ENCODE data around the gene SYNGAP1.
"Not testable (repeated sequence)": the region's sequence is repeated elsewhere in the genome, so short reads cannot be mapped to it uniquely, and the experiment has no call there.

Gene SYNGAP1

DNA sequence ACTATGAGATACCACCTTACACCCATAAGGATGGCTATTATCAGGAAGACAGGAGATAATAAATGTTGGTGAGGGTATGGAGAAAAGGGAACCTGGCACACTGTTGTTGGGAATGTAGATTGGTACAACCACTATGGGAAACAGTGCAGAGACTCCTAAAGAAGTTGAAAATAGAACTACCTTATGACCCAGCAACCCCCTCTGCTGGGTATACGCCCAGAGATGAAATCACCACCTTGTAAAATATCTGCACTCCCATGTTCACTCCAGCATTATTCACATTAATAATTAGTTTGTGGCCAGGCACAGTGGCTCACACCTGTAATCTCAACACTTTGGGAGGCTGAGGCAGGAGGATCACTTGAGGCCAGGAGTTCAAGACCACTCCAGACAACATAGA lies 61.3 kb downstream of the SYNGAP1 start:
- no peak for DNase-seq (ENCODE audit: low read depth)

DNA sequence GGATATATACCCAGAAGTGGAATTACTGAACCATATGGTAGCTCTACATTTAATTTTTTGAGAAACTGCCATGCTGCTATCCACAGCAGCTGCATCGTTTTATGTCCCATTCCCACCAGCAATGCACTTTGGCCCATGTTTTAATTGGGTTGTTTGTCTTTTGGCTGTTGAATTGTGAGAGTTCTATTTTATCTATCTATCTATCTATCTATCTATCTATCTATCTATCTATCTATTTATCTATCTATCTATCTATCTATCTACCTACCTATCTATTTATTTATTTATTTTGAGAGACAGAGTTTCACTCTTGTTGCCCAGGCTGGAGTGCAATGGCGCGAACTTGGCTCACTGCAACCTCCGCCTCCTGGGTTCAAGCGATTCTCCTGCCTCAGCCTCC lies 62.8 kb downstream of the SYNGAP1 start:
- not testable (repeated sequence) for DNase-seq (ENCODE audit: low read depth)

DNA sequence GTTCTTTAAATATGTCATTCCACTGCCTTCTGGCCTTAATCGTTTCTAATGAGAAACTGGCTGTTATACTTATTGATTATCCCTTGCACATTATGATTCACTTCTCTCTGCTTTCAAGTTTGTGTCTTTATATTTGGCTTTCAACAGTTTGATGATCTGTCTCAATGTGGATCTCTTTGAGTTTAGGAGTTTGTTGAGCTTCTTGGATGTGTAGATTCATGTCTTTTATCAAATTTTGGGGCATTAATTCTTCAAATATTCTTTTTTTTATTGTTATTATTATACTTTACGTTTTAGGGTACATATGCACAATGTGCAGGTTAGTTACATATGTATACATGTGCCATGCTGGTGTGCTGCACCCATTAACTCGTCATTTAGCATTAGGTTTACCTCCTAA lies 63.8 kb downstream of the SYNGAP1 start:
- DNase-seq (ENCODE audit: low read depth), result no peak

DNA sequence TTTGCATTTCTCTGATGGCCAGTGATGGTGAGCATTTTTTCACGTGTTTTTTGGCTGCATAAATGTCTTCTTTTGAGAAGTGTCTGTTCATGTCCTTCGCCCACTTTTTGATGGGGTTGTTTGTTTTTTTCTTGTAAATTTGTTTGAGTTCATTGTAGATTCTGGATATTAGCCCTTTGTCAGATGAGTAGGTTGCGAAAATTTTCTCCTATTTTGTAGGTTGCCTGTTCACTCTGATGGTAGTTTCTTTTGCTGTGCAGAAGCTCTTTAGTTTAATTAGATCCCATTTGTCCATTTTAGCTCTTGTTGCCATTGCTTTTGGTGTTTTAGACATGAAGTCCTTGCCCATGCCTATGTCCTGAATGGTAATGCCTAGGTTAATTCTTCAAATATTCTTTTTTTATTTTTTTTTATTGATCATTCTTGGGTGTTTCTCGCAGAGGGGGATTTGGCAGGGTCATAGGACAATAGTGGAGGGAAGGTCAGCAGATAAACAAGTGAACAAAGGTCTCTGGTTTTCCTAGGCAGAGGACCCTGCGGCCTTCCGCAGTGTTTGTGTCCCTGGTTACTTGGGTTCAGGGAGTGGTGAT lies 64.9 kb downstream of the SYNGAP1 start:
- not testable (repeated sequence) for DNase-seq (ENCODE audit: low read depth)

DNA sequence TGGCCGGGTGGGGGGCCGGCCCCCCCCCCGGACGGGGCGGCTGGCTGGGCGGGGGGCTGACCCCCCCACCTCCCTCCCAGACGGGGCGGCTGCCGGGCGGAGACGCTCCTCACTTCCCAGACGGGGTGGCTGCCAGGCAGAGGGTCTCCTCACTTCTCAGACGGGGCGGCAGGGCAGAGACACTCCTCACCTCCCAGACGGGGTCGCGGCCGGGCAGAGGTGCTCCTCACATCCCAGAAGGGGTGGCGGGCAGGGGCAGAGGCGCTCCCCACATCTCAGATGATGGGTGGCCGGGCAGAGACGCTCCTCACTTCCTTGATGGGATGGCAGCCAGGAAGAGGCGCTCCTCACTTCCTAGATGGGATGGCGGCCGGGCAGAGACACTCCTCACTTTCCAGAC lies 65.8 kb downstream of the SYNGAP1 start:
- not testable (repeated sequence) for DNase-seq (ENCODE audit: low read depth)

DNA sequence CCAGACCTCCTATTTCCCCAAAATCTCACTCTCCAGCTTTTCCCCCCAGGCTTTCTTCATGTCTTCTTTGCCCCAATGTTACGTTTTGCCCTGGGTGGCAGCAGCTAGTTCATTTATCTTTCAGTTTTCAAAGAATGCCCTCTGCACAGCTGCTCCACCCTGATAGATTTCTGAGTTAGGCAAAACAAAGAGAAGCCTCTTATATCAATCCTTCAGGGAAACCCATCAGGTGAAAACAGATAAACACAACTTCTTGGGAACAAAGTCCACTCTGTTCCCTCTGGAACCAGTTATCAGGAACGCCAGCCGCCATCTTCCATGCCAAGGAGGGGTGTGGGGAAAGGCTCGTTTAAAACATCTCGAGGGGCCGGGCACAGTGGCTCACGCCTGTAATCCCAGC lies 68.5 kb downstream of the SYNGAP1 start:
- no peak for DNase-seq (ENCODE audit: low read depth)

DNA sequence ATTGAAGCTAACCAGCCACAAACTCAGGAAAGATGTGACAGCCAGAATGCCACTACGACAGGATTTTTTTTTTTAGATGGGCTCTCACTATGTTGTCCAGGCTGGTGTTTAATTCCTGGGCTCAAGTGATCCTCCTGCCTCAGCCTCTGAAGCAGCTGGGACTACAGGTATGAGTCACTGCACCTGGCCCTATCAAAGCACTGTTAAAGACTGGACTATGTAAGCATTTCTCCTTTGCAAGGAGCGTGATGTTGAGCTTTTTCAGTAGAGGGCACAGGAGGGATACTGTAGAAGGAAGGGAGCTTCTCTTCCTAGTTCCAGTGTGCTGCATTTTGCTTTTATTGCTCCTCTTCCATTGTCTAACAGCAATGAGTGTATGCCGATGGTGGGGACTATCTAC lies 70.3 kb downstream of the SYNGAP1 start:
- no peak for DNase-seq (ENCODE audit: low read depth)

DNA sequence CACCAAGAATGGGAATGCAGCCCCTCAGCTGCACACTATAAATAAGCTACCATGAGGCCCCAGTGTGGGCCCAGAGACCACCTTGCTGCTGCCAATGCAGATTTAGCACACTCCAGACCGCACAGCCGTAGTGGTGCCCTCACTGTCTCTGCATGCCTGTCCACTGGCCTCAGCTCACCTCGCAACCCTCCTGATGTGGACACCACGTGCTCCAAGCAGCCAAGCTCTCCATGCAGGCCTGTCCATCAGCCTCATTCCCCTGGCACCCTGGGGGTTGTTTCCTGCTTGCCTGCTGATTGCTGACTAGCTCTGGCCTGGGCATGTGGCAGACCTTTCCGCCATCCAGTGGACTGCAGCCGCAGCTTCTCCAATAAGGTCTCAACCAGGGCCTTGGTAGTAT lies 70.8 kb downstream of the SYNGAP1 start:
- no peak for DNase-seq (ENCODE audit: low read depth)

DNA sequence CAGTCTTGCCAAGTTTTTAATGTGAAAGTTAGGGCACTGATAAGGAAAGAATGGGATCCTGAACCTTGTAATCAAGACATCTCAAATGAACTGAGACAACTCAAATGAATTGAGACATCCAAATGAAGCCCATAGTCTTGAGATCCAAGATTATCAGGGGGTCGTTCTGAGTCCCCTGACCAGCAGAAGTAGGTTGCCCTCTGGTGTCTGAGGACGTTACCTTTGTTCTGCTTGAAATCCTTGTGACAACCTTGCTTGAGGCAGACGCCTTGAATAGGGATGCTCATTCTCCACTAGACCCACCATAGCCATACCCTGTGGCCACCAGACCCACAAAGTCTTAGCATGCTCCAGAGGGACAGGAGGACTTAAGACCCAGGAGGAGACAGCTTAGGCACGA lies 72.2 kb downstream of the SYNGAP1 start:
- DNase-seq (ENCODE audit: low read depth), result no peak

DNA sequence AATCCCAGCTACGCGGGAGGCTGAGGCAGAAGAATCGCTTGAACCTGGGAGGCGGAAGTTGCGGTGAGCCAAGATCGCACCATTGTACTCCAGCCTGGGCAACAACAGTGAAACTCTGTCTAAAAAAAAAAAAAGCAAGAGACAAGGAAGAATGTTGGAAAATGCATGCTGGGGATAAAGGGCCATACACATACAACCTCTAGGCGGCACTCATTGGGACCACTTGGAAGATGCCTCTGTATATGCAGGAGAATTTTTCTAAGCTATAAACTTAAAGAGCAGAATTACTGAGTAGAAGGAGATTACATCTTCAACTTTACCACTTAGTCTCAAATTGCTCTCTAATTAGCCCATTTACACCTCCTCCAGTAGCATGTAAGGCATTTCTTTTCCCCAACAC lies 77.3 kb downstream of the SYNGAP1 start:
- no peak for DNase-seq (ENCODE audit: low read depth)

DNA sequence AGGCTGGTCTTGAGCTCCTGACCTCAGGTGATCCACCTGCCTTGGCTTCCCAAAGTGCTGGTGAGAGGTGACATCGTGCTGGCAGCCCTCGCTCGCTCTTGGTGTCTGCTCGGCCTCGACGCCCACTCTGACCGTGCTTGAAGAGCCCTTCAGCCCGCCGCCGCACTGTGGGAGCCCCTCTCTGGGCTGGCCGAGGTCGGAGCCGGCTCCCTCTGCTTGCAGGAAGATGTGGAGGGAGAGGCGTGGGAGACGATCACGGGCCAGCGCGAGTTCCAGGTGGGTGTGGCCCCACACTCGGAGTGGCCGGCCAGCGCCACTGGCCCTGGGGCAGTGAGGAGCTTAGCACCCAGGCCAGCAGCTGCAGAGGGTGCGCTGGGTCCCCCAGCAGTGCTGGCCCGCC lies 82.6 kb downstream of the SYNGAP1 start:
- DNase-seq (ENCODE audit: low read depth), result no peak

DNA sequence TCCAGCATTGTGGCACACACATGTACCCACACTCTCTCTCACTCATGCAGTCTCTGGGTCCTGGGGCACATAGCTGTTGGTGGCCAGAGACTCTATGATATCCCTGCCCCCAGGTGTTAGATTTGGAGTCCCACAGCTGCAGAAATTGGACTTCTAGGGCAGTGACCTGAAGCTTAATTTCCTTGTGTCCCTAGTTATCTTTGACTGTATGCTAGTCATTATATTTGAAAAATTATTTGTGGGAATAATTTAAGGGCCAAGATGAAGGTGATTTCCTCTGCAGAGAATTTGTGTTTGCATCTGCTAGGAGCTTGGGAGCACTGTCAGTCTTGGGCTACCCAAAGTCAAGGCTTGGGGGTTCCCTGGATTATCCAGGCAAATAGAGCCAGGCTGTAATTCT lies 84.6 kb downstream of the SYNGAP1 start:
- no peak for DNase-seq (ENCODE audit: low read depth)
